ENCODE results near the gene ALDH3A1. TPM values are rescaled to one million over a fixed set of nuclear protein-coding genes. Genes with fewer than 3 reads are reported as not detected.

ALDH3A1 gene
- total RNA-seq, 6 experiments from 2014 or later: 0.24 to 0.25 TPM; not detected in 4

DNA sequence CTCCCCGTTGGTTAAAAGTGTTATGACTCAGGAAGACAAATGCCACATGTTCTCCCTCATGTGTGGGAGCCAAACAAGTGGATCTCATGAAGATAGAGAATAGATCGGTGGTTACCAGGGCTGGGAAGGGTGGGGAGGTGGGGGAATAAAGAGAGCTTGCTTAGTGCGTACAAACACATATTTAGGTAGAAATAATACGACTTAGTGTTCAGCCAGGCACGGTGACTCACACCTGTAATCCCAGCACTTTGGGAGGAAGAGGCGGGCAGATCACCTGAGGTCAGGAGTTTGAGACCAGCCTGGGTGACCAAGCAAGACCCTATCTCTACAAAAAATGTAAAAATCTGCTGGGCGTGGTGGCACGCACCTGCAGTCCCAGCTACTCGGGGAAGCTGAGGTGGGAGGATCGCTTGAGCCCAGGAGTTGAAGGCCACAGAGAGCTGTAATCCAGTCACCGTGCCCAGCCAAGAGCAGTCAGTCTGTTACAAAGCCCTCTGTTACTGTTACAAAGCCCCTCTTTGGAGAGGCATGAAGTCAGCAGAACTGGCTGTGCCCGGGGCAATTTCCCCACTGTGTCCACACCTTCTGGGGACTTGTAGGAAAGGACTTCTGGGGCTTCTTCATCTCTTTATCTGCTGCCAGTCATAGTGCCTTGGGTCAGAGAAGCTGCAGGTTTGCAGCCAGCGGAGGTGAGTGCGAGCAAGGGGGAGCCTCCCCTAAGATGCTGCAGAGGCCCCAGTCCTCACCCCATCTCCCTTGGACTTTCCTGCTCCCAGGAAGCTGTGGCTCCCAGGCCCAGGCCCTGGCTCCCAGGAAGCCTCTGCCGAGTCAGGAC lies 4.3 kb upstream of the ALDH3A1 start:
- DNase-seq: no peak
- Mint-ChIP-seq H3K4me1 (ENCODE audit: low read depth) (peaks cover 37% of the 10 kb centered on the region), H3K27ac (peak overlapping the region; percentile 90), H3K9me3 (no peaks in the 10 kb centered on the region), H3K36me3 (ENCODE audit: low read depth) (no peaks in the 10 kb centered on the region), H3K4me3 (no peak overlapping the region), H3K27me3 (ENCODE audit: insufficient read depth) (peaks cover 6% of the 10 kb centered on the region)
- TF ChIP-seq, protein P1, sequence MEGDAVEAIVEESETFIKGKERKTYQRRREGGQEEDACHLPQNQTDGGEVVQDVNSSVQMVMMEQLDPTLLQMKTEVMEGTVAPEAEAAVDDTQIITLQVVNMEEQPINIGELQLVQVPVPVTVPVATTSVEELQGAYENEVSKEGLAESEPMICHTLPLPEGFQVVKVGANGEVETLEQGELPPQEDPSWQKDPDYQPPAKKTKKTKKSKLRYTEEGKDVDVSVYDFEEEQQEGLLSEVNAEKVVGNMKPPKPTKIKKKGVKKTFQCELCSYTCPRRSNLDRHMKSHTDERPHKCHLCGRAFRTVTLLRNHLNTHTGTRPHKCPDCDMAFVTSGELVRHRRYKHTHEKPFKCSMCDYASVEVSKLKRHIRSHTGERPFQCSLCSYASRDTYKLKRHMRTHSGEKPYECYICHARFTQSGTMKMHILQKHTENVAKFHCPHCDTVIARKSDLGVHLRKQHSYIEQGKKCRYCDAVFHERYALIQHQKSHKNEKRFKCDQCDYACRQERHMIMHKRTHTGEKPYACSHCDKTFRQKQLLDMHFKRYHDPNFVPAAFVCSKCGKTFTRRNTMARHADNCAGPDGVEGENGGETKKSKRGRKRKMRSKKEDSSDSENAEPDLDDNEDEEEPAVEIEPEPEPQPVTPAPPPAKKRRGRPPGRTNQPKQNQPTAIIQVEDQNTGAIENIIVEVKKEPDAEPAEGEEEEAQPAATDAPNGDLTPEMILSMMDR (IDR thresholded peaks at IDR 0.05): no peak

DNA sequence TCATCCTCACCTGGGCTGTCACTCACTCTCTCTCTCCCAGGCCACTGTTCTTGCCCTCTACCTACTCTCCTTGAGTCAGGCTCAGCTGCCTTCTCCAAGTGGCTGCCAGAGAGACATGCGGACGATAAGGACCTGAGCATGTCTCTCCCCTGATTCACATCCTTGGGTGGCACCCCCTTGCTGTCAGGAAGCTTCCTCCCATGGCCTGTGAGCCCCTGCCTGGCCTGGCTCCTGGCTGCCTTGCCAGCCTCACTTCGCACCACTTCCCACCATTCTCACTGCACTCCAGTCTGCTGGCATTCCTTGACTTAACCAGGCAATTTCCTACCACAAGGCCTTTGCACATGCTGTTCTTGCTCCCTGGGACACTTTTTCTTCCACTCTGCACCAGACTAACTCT lies 2.7 kb upstream of the ALDH3A1 start:
- Mint-ChIP-seq H3K27me3 (ENCODE audit: insufficient read depth) (peaks cover 11% of the 10 kb centered on the region), H3K27ac (no peak overlapping the region; the same call in 1 of the 2 replicates), H3K4me3 (no peak overlapping the region), H3K4me1 (ENCODE audit: low read depth) (peaks cover 37% of the 10 kb centered on the region), H3K36me3 (ENCODE audit: low read depth) (no peaks in the 10 kb centered on the region), H3K9me3 (no peaks in the 10 kb centered on the region)
- TF ChIP-seq, protein P1 (IDR thresholded peaks at IDR 0.05): no peak
- no peak for DNase-seq

DNA sequence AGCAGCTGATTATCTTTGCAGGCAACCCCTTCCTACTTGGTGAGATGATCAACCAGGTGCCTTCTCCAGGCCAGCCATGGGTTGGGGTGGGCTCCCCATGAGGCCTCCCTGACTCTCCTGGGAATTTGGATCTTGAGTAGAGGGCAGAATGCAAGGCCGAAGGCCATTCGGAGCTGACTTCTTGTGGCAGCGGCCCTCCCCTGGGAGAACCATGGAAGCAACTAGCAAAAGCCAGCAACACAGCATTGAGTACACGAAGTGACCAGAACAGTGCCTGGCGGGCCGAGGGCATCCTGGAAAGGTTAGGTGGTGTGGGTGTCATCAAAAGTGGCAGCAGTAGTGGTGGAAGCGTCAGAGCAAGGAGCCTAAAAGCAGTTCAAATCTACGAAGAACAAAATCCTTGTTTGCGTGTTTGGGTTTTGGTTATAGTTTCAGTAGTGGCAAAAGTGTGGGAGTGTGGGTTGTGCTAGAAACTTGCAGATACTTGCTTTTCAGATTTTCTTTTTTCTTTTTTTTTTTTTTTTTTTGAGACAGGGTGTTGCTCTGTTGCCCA lies 2.0 kb upstream of the ALDH3A1 start:
- peaks cover 11% of the 10 kb centered on the region for H3K27me3 Mint-ChIP-seq (ENCODE audit: insufficient read depth)
- H3K4me1 Mint-ChIP-seq (ENCODE audit: low read depth): peaks cover 37% of the 10 kb centered on the region
- H3K27ac Mint-ChIP-seq: no peak overlapping the region
- no peak for DNase-seq
- no peaks in the 10 kb centered on the region for H3K9me3 Mint-ChIP-seq
- TF ChIP-seq, protein P1 (IDR thresholded peaks at IDR 0.05): no peak
- no peak overlapping the region for H3K4me3 Mint-ChIP-seq
- H3K36me3 Mint-ChIP-seq (ENCODE audit: low read depth): no peaks in the 10 kb centered on the region

DNA sequence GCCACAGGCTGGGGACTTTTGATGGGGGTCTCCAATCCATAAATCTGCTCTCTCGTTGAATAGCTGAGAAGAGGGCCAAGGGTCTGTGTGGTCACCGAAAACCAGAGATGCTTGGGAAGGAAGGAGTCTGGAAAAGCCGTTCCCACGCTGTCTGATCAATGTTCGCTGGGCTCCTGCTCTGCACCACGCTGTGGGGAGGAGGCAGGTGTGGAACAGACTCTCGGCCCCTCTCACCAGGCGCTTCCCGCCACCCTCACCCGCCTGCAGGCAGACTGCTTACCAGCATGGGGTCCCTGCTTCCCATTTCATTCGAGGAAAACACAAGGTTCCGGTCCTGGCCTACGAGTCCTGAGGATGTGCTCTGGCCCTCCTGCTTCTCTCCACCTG lies 702 bp upstream of the ALDH3A1 start:
- TF ChIP-seq, protein P1 (IDR thresholded peaks at IDR 0.05): no peak
- H3K4me1 Mint-ChIP-seq (ENCODE audit: low read depth): peaks cover 35% of the 10 kb centered on the region
- H3K27ac Mint-ChIP-seq: no peak overlapping the region
- DNase-seq: no peak
- peak overlapping the region; percentile 42; the same call in 1 of the 2 replicates for H3K4me3 Mint-ChIP-seq
- no peaks in the 10 kb centered on the region for H3K9me3 Mint-ChIP-seq
- peaks cover 13% of the 10 kb centered on the region for H3K27me3 Mint-ChIP-seq (ENCODE audit: insufficient read depth)
- H3K36me3 Mint-ChIP-seq (ENCODE audit: low read depth): no peaks in the 10 kb centered on the region

DNA sequence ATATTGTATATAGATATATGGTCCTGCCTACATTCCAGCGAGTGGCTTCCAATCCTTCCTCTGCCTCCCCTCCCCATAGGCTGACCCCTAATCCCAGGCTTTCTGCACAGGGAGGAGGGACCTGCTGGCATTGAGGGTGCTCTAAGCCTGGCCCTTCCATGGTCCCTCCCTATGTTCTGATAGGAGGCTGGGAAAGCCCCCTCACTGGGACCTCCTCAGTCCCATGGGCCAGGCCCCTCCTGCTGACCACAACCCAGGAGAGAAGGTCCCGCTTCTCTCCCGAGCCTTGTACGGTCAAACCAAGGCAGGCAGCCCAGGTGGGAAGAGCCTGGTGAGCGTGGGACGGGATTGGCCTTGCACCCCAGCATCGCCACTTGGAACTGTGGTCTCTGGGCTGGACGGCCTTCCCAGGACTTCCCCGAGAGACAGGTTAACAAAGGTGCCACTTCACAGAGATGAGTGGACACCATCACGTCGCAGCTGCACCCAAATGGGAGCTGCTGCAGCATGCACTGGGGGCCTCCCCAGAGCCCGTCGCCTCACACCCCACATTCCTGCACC lies 859 bp downstream of the ALDH3A1 start:
- H3K4me1 Mint-ChIP-seq (ENCODE audit: low read depth): peaks cover 19% of the 10 kb centered on the region
- TF ChIP-seq, protein P1 (IDR thresholded peaks at IDR 0.05): no peak
- H3K4me3 Mint-ChIP-seq: no peak overlapping the region

More for the DNA sequence above, 859 bp downstream of the ALDH3A1 start:
- Mint-ChIP-seq H3K27me3 (ENCODE audit: insufficient read depth) (peaks cover 13% of the 10 kb centered on the region), H3K27ac (no peak overlapping the region), H3K36me3 (ENCODE audit: low read depth) (no peaks in the 10 kb centered on the region), H3K9me3 (no peaks in the 10 kb centered on the region)
- DNase-seq: no peak

Measured in HFFc6 (cell line).